ENCODE measurements around the gene ELAC2. TPM values are rescaled to one million over a fixed set of nuclear protein-coding genes. Genes with fewer than 3 reads are reported as not detected.

The ELAC2 gene
- total and polyA plus RNA-seq, 10 donors, result 29.4 to 110 (median 70.2) TPM

GRCh38 chr17:12961655-12962054 lies 56.2 kb downstream of the ELAC2 start:
- H3K27me3 ChIP-seq (replicated peaks in 1 of 7), result no peaks in the 10 kb centered on the region
- TF ChIP-seq CTCF (IDR thresholded peaks at IDR 0.05 in 8 of 11, conservative IDR thresholded peaks at IDR 0.05 in 3 of 11) (no peak), POLR2A (IDR thresholded peaks at IDR 0.05) (no peak), POLR2AphosphoS5 (IDR thresholded peaks at IDR 0.05) (no peak)
- no peaks in the 10 kb centered on the region for H3K36me3 ChIP-seq
- H3K9me3 ChIP-seq, result peaks cover 0 to 20% (median 16%) of the 10 kb centered on the region in 8 donors
- intact Hi-C loops (cut with DNase I; ENCODE audit: low total_unique reads), result no loop called here
- H3K4me1 ChIP-seq, result no peaks in the 10 kb centered on the region
- no peak for DNase-seq
- 78 to 88% (median 87%) methylated on average over 4 of the region's 4 CpGs for WGBS, 5 donors
- H3K27ac ChIP-seq, result no peak overlapping the region
- H3K4me3 ChIP-seq, result no peak overlapping the region

- no peaks in the 10 kb centered on the region for H3K4me1 ChIP-seq
- no peak for TF ChIP-seq CTCF (IDR thresholded peaks at IDR 0.05 in 8 of 11, conservative IDR thresholded peaks at IDR 0.05 in 3 of 11)
- no peak for TF ChIP-seq POLR2A (IDR thresholded peaks at IDR 0.05)
- TF ChIP-seq POLR2AphosphoS5 (IDR thresholded peaks at IDR 0.05), result no peak
- H3K9me3 ChIP-seq, result peaks cover 0 to 34% (median 16%) of the 10 kb centered on the region in 8 donors
- no peak overlapping the region for H3K4me3 ChIP-seq
- H3K36me3 ChIP-seq, result no peaks in the 10 kb centered on the region
- no peaks in the 10 kb centered on the region for H3K27me3 ChIP-seq (replicated peaks in 1 of 7)
- intact Hi-C loops (cut with DNase I; ENCODE audit: low total_unique reads), result no loop called here
- WGBS, 5 donors, result 89 to 96% (median 92%) methylated on average over 8 of the region's 8 CpGs
- DNase-seq, result no peak
- no peak overlapping the region for H3K27ac ChIP-seq
Measured at GRCh38 chr17:12959441-12959840, 58.4 kb downstream of the ELAC2 start.

GRCh38 chr17:12958786-12959185 lies 59.0 kb downstream of the ELAC2 start:
- no peak for DNase-seq
- no peak for TF ChIP-seq CTCF (IDR thresholded peaks at IDR 0.05 in 8 of 11, conservative IDR thresholded peaks at IDR 0.05 in 3 of 11)
- no peak for TF ChIP-seq POLR2A (IDR thresholded peaks at IDR 0.05)
- TF ChIP-seq POLR2AphosphoS5 (IDR thresholded peaks at IDR 0.05), result no peak
- Histone ChIP-seq H3K27me3 (replicated peaks in 1 of 7) (no peaks in the 10 kb centered on the region), H3K9me3 (peaks cover 0 to 34% (median 16%) of the 10 kb centered on the region in 8 donors), H3K36me3 (no peaks in the 10 kb centered on the region), H3K4me1 (no peaks in the 10 kb centered on the region), H3K4me3 (no peak overlapping the region), H3K27ac (no peak overlapping the region)
- 93 to 98% (median 96%) methylated on average over 12 of the region's 12 CpGs for WGBS, 5 donors
- intact Hi-C loops (cut with DNase I; ENCODE audit: low total_unique reads), result no loop called here

GRCh38 chr17:12955521-12955920 lies 62.3 kb downstream of the ELAC2 start:
- Histone ChIP-seq H3K4me3 (no peak overlapping the region), H3K9me3 (peaks cover 0 to 34% (median 16%) of the 10 kb centered on the region in 8 donors), H3K27me3 (replicated peaks in 1 of 7) (no peaks in the 10 kb centered on the region), H3K27ac (no peak overlapping the region), H3K4me1 (no peaks in the 10 kb centered on the region), H3K36me3 (no peaks in the 10 kb centered on the region)
- 79 to 88% (median 81%) methylated on average over 5 of the region's 5 CpGs for WGBS, 5 donors
- no peak for TF ChIP-seq CTCF (IDR thresholded peaks at IDR 0.05 in 8 of 11, conservative IDR thresholded peaks at IDR 0.05 in 3 of 11)
- TF ChIP-seq POLR2AphosphoS5 (IDR thresholded peaks at IDR 0.05), result no peak
- intact Hi-C loops (cut with DNase I; ENCODE audit: low total_unique reads), result no loop called here
- no peak for DNase-seq

Data from spleen (tissue), 11 donors.